Kidney (tissue), 14 donors: Measurements from ENCODE around the gene XKR7. TPM values are rescaled to one million over a fixed set of nuclear protein-coding genes. Genes with fewer than 3 reads are reported as not detected.

Source experiments
- DNase-seq, 5 donors: peaks; one replicate each; pipeline ENCODE4 v3.0.0-alpha.2; 2013 to 2020
- FAIRE-seq: peaks from 2 replicates; lab custom pipeline; 2012; peaks lifted over from hg19 to GRCh38; lab: Jason Lieb, UNC
- H3K27ac ChIP-seq, 2 donors: one replicate each; pipeline ENCODE4 v1.7.0; 2013; ENCODE audit warnings: low read depth in 2 of 2, low read length in 2 of 2, inconsistent platforms in 1 of 2
- H3K27me3 ChIP-seq: one replicate; pipeline ENCODE4 v1.7.1; 2013; ENCODE audit warnings: low read length, inconsistent platforms; ENCODE audit not compliant: control insufficient read depth, insufficient read depth
- H3K36me3 ChIP-seq, 3 donors: one replicate each; pipeline versions ENCODE4 v1.7.0 to v1.7.1; 2013; ENCODE audit warnings: low read length in 3 of 3, control low read depth in 1 of 3, inconsistent platforms in 1 of 3; ENCODE audit not compliant: insufficient read depth in 3 of 3, control insufficient read depth in 2 of 3
- H3K4me1 ChIP-seq, 3 donors: one replicate each; pipeline versions ENCODE4 v1.7.0 to v1.7.1; 2013; ENCODE audit warnings: low read length in 3 of 3, inconsistent platforms in 1 of 3, low read depth in 1 of 3; ENCODE audit not compliant: control insufficient read depth in 2 of 3, insufficient read depth in 2 of 3
- H3K4me3 ChIP-seq, 3 donors: one replicate each; pipeline versions ENCODE4 v1.7.0 to v1.8.1; 2013; ENCODE audit warnings: low read length in 3 of 3, control low read depth in 1 of 3, inconsistent platforms in 1 of 3
- H3K9ac ChIP-seq, 3 donors: one replicate each; pipeline versions ENCODE4 v1.7.0 to v1.7.1; 2013; ENCODE audit warnings: low read length in 3 of 3, control low read depth in 1 of 3, inconsistent platforms in 1 of 3
- H3K9me3 ChIP-seq, 3 donors: one replicate each; pipeline versions ENCODE4 v1.7.0 to v1.7.1; 2013; ENCODE audit warnings: low read length in 3 of 3, control low read depth in 1 of 3, inconsistent platforms in 1 of 3; ENCODE audit not compliant: control insufficient read depth in 2 of 3, insufficient read depth in 1 of 3
- intact Hi-C: fragments of 100-400 bp; cut with DNase I; formaldehyde crosslinking; loops from one replicate; pipeline ENCODE4 v1.11.1; 2022
- polyA plus RNA-seq: library from polyadenylated mRNA; stranded (reverse); fragments of 350-450 nt; fragmentation: Illumina TruSeq; extraction: RNeasy Lipid Tissue Mini Kit (QIAGEN cat#74804); gene quantifications from one replicate; pipeline ENCODE4 v1.2.3, GENCODE V29; 2014; ENCODE audit warnings: low read depth, low replicate concordance; ENCODE audit not compliant: insufficient read depth
- total RNA-seq: library from RNA; stranded (reverse); fragmentation: NEBNext Ultra II Directional; extraction: Animal tissue kit (Norgen Biotek cat#: 25700); gene quantifications from one replicate; pipeline ENCODE4 v1.2.1, GENCODE V29; 2021
- TF ChIP-seq, protein P1 (sequence below): IDR thresholded peaks from 3 replicates; pipeline ENCODE4 v1.5.1; 2012; ENCODE audit warnings: mild to moderate bottlenecking, moderate library complexity, borderline replicate concordance; ENCODE audit not compliant: insufficient read depth; ENCODE audit errors: extremely low read depth
- donor health status: control.
- donor health status: control.
- donor health status: control.
- donor health status: control.
- donor health status: control.
- donor health status: DM: yes; HTN: yes; CAD: no.
- donor health status: Normal renal cell carcinoma (clear cell type).

XKR7 gene
- total and polyA plus RNA-seq, 2 donors from 2014 or later: 0.06 TPM; not detected in 1

DNA sequence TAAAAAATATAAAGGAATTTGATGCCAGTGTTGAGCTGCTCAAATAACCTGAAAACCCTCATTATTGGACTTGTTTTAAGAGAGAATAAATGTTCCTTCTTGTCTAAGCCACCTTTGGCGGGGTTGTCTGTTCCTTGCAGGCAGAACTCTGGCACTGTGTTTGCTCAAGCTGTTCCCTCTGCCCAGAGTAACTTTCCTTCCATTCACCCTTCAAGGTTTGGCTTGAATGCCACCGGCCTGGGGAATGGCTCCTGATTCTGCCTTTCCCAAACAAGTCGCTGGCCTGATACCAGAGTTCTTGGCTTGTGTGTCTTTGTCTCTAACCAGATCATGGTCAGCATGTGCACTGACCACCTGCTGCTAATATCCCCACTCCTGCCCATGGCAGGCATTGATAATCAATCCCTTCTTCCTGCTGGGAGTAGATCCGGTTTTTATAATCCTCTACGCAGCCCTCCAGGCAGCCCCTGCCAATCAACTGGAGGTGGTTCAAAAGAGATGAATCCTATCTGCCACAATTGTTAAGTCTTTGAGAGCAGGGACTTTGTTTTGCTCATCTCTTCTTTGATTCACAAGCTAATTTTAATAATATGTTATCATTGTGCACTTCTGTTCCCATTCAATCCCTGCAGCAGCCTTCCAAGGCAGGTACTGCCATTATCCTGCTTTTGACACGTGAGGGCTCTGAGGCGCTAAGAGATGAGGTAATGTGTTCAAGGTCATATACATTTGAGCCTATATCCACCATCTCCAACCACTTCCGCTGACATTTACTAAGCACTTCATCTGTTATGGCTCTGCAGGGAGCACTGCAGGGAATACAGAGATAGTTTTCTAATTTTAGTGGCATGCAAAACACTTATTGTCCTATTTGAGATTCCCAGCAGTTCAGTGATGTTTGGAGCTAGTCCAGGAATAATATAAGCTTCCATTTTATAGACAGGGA lies 39.2 kb downstream of the XKR7 start:
- Histone ChIP-seq H3K9ac (no peak overlapping the region), H3K27me3 (no peaks in the 10 kb centered on the region), H3K4me1 (no peaks in the 10 kb centered on the region), H3K36me3 (no peaks in the 10 kb centered on the region), H3K27ac (no peak overlapping the region), H3K4me3 (no peak overlapping the region), H3K9me3 (no peaks in the 10 kb centered on the region)
- TF ChIP-seq, protein P1, sequence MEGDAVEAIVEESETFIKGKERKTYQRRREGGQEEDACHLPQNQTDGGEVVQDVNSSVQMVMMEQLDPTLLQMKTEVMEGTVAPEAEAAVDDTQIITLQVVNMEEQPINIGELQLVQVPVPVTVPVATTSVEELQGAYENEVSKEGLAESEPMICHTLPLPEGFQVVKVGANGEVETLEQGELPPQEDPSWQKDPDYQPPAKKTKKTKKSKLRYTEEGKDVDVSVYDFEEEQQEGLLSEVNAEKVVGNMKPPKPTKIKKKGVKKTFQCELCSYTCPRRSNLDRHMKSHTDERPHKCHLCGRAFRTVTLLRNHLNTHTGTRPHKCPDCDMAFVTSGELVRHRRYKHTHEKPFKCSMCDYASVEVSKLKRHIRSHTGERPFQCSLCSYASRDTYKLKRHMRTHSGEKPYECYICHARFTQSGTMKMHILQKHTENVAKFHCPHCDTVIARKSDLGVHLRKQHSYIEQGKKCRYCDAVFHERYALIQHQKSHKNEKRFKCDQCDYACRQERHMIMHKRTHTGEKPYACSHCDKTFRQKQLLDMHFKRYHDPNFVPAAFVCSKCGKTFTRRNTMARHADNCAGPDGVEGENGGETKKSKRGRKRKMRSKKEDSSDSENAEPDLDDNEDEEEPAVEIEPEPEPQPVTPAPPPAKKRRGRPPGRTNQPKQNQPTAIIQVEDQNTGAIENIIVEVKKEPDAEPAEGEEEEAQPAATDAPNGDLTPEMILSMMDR: no peak
- intact Hi-C loops: no loop called here
- FAIRE-seq (no peak), DNase-seq (no peak)

DNA sequence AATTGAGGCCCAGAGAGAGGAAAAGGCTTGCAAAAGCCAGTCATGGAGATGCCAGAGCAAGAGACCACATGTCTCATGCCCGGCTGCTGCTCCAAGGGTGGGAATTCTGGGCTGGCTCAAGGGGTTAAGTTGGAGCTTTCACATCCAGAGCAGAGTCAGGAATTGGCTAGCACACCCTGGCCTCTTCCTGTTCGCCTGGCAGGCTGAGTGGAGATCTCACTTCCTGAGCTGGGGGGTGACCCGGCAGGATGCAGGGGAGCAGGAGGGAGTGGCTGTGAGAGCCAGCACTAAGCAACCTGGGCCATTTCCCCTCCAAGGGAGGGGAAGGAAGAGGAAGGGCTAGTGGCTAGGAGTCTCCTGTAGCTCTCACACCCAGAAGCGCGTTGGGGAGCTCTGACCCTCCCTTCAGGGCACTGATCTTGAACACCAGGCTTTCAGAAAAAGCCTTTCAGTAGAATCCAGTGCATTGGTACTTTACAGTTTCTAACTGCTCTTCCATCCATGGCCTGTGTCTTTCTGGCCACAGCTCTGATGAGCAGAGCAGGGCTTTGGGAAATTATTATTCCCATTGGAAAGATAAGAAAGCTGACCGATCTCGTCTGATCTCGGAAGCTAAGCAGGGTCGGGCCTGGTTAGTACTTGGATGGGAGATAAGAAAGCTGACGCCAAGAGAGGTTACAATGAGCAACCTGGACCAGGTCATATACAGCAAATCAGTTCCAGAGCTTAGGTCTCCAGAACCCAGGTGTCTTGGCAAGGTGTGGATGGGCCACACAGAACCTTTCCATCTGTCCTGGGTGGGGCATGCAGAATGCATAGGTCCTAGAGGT lies 40.1 kb downstream of the XKR7 start:
- FAIRE-seq (no peak), DNase-seq (peak in 4 of 5 donors; percentile 15 to 78 (median 48))
- Histone ChIP-seq H3K27me3 (no peaks in the 10 kb centered on the region), H3K36me3 (no peaks in the 10 kb centered on the region), H3K9ac (no peak overlapping the region), H3K9me3 (no peaks in the 10 kb centered on the region), H3K4me3 (no peak overlapping the region), H3K27ac (no peak overlapping the region), H3K4me1 (no peaks in the 10 kb centered on the region)
- TF ChIP-seq, protein P1: no peak
- intact Hi-C loops: no loop called here

DNA sequence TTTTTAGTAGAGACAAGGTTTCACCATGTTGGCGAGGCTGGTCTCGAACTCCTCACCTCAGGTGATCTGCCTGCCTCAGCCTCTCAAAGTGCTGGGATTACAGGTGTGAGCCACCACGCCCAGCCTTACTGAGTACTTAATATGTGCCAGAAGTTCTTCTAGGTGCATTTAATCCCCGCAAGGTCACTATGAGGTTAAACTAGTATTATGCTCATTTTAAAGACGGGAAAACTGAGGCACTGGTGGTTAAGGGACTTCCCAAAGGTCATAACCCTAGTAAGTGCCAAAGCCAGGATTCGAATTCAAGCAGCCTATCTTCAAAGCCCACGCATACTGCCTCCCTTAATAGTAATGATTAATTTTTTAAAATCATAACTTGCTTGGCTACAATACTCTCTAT lies 41.6 kb downstream of the XKR7 start:
- H3K9me3 ChIP-seq: no peaks in the 10 kb centered on the region
- no peak overlapping the region for H3K4me3 ChIP-seq
- intact Hi-C loops: no loop called here
- DNase-seq: no peak
- no peaks in the 10 kb centered on the region for H3K36me3 ChIP-seq
- FAIRE-seq: no peak
- no peaks in the 10 kb centered on the region for H3K4me1 ChIP-seq
- H3K27ac ChIP-seq: no peak overlapping the region
- H3K27me3 ChIP-seq: no peaks in the 10 kb centered on the region
- TF ChIP-seq, protein P1: no peak
- H3K9ac ChIP-seq: no peak overlapping the region
